Esophagus squamous epithelium (tissue), 5 donors: ENCODE results near the gene ABCA9. TPM values are rescaled to one million over a fixed set of nuclear protein-coding genes. Genes with fewer than 3 reads are reported as not detected.

Experiments
- DNase-seq: peaks from one replicate; lab custom pipeline; 2025; lab: John Stamatoyannopoulos, UW
- H3K27ac ChIP-seq, 4 donors: fragments of 200-600 bp; sonication (generic); one replicate each; pipeline ENCODE4 v1.5.1; 2016 to 2019; ENCODE audit warnings: mild to moderate bottlenecking in 1 of 4
- H3K27me3 ChIP-seq, 4 donors: fragments of 200-600 bp; sonication (generic); 1 replicate in 3 of 4; 2 replicates in 1 of 4; pipeline versions ENCODE4 v1.5.1 to v1.6.0; 2017 to 2021; ENCODE audit warnings: antibody characterized with exemption in 1 of 4
- H3K36me3 ChIP-seq, 3 donors: fragments of 200-600 bp; sonication (generic); one replicate each; pipeline ENCODE4 v1.5.1; 2016 to 2019
- H3K4me1 ChIP-seq, 3 donors: fragments of 200-600 bp; sonication (generic); one replicate each; pipeline ENCODE4 v1.5.1; 2017 to 2019
- H3K4me3 ChIP-seq, 4 donors: fragments of 200-600 bp; sonication (generic); 1 replicate in 3 of 4; 2 replicates in 1 of 4; pipeline ENCODE4 v1.5.1; 2016 to 2019; ENCODE audit warnings: mild to moderate bottlenecking in 2 of 4, moderate library complexity in 1 of 4
- H3K9me3 ChIP-seq, 3 donors: fragments of 200-600 bp; sonication (generic); one replicate each; pipeline ENCODE4 v1.5.1; 2016 to 2019
- POLR2A ChIP-seq, 4 donors: fragments of 450-650 bp; IDR thresholded peaks; one replicate each; pipeline ENCODE4 v1.6.1; 2017; ENCODE audit warnings: antibody characterized with exemption in 4 of 4, mild to moderate bottlenecking in 4 of 4, moderate library complexity in 3 of 4
- WGBS, 2 donors: methylation state at CpG; one replicate each; pipeline ENCODE4 v1.1.5; 2018; 5-methylcytosine and 5-hydroxymethylcytosine counted together
- intact Hi-C: fragments of 100-400 bp; cut with DNase I; formaldehyde crosslinking; loops from one replicate; pipeline ENCODE4 v1.15.0; 2022
- small RNA-seq, 4 donors: library from RNA; depleted of rRNA; stranded (forward); fragments of <200 nt; gene quantifications; one replicate each; pipeline ENCODE3, GENCODE V24; 2016
- total RNA-seq, 4 donors: library from RNA; depleted of rRNA; stranded (reverse); fragments of >200 nt; gene quantifications; one replicate each; pipeline ENCODE4 v1.1.0, GENCODE V29; 2016
- TF ChIP-seq, protein P1 (sequence below), 6 experiments: fragments of 450-650 bp in 4 of 6; fragments of 200-600 bp in 2 of 6; sonication (generic) in 2 of 6; IDR thresholded peaks; one replicate each; pipeline ENCODE4 v1.5.1; 2016 to 2019; ENCODE audit warnings: antibody characterized with exemption in 6 of 6, mild to moderate bottlenecking in 4 of 6, moderate library complexity in 4 of 6
- donor health status: DM: yes; HTN: yes; CAD: no.

The ABCA9 gene
- total RNA-seq, 4 donors from 2014 or later, result 0.34 to 17.4 (median 5.3) TPM

DNA sequence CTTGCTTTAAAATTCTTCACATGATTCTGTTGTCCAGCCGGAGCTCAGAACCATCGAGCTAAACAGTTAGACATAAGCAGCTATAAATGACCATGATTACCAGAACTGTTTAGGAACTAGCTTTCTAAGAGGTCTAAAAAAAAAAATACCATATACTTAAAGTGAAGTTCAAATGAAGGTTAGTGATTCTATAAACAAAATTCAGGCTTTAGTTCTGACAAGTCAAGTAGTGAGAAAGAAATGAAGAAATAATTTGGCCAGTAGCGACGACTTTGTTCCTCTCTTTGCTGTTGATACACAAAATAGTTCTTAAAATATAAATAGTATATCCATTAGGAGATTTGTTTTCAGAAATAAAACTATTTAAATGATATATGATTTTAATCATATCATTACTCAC lies 133.2 kb downstream of the ABCA9 start:
- Histone ChIP-seq H3K27ac (no peak overlapping the region), H3K36me3 (no peaks in the 10 kb centered on the region), H3K4me1 (no peaks in the 10 kb centered on the region), H3K27me3 (no peaks in the 10 kb centered on the region), H3K4me3 (no peak overlapping the region), H3K9me3 (no peaks in the 10 kb centered on the region)
- TF ChIP-seq POLR2A (IDR thresholded peaks at IDR 0.05), result no peak
- intact Hi-C loops, result no loop called here
- 53 to 54% methylated on average over 4 of the region's 4 CpGs for WGBS, 2 donors
- no peak for DNase-seq

DNA sequence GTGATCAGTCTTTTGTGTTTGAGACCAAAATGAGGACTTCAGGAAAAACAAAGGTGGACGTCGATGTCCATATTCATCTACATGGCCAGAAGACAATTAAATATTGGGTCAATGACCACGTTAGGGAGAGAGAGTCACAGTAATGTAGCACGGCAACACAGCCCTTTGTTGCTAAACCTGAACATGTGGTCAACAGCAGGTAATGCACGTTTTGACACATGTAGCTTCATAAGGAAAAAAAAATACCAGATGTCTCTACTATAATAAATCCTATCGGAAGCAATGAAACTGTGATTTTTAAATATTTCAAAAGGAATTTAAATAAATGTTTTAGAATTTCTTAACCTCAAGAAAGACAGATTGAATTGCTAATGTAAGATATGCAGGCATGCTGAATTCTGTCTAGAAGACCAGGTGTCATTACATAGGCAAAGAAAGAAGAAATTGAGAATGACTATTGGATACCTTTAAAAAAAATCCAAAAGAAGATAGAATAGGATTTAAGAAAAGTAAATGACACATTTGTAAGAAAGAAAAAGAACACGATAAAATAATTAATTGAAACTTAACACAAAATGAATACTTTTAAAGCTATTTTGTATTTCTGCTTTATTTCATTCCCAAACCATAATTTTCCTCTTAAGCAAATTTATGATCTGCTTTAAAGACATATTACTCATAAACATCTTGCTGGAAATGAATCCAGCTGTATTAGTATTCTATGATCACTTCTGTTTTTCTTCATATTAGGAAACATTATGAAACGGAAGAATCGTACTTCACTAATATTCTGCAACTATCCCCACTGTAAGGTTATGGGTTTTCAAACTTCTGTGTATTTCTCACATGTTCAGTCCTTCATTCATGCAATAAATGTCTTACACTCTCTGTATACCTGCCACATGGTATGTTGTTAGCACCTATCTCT lies 135.7 kb downstream of the ABCA9 start:
- no peak overlapping the region for H3K27ac ChIP-seq
- TF ChIP-seq, protein P1, sequence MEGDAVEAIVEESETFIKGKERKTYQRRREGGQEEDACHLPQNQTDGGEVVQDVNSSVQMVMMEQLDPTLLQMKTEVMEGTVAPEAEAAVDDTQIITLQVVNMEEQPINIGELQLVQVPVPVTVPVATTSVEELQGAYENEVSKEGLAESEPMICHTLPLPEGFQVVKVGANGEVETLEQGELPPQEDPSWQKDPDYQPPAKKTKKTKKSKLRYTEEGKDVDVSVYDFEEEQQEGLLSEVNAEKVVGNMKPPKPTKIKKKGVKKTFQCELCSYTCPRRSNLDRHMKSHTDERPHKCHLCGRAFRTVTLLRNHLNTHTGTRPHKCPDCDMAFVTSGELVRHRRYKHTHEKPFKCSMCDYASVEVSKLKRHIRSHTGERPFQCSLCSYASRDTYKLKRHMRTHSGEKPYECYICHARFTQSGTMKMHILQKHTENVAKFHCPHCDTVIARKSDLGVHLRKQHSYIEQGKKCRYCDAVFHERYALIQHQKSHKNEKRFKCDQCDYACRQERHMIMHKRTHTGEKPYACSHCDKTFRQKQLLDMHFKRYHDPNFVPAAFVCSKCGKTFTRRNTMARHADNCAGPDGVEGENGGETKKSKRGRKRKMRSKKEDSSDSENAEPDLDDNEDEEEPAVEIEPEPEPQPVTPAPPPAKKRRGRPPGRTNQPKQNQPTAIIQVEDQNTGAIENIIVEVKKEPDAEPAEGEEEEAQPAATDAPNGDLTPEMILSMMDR (IDR thresholded peaks at IDR 0.05), result no peak
- no peak for TF ChIP-seq POLR2A (IDR thresholded peaks at IDR 0.05)
- no peaks in the 10 kb centered on the region for H3K4me1 ChIP-seq
- 71 to 80% methylated on average over 9 of the region's 9 CpGs for WGBS, 2 donors
- intact Hi-C loops, result no loop called here
- no peak overlapping the region for H3K4me3 ChIP-seq
- no peak for DNase-seq
- H3K36me3 ChIP-seq, result no peaks in the 10 kb centered on the region
- H3K9me3 ChIP-seq, result no peaks in the 10 kb centered on the region
- no peaks in the 10 kb centered on the region for H3K27me3 ChIP-seq

Small RNA genes within 50 kb of the gene (small RNA-seq; reads per million reads assigned to genes)
- gene MIR4524B, result 0 to 0.07 (median 0) reads per million in 4 donors

Other genes with a start within 250 kb of the ABCA9 start
- gene ABCA8, start 105.5 kb downstream of the ABCA9 start, total RNA-seq, result 10 to 100 TPM in 2 of 4 donors, 1 to 10 TPM in 2; 1.5 to 30.5 (median 7.3) TPM
- 10 to 100 TPM in 2 of 4 donors, 1 to 10 TPM in 2; 4.2 to 52.1 (median 8.9) TPM for gene ABCA6, start 81.0 kb upstream of the ABCA9 start, total RNA-seq
- gene ABCA10, start 167.9 kb upstream of the ABCA9 start, total RNA-seq, result 1 to 10 TPM in 3 of 4 donors, under 1 TPM in 1; 0.23 to 7.8 (median 1.9) TPM